Measurements from ENCODE around the gene REM2.

REM2 gene

GRCh38 chr14:22883173-22883976, at the start of gene REM2:
REM2 (plus strand) TSS chr14:22883222; CDS start chr14:22883288, 66 bp downstream.
- no peak for DNase-seq (ENCODE audit: low read depth)

GRCh38 chr14:22835505-22835904, 47.5 kb upstream of the REM2 start:
- DNase-seq (ENCODE audit: low read depth), result no peak

- no peak for DNase-seq (ENCODE audit: low read depth)
Measured at GRCh38 chr14:22836301-22837113, 46.5 kb upstream of the REM2 start, which contains the start of gene MMP14. MMP14 (plus strand) TSS chr14:22836585; CDS start chr14:22836818, 233 bp downstream.

GRCh38 chr14:22837114-22837749, 45.8 kb upstream of the REM2 start:
- no peak for DNase-seq (ENCODE audit: low read depth)

GRCh38 chr14:22837750-22838538, 45.1 kb upstream of the REM2 start:
- no peak for DNase-seq (ENCODE audit: low read depth)

- no peak for DNase-seq (ENCODE audit: low read depth)
Measured at GRCh38 chr14:22838631-22839041, 44.4 kb upstream of the REM2 start.

GRCh38 chr14:22839159-22839779, 43.8 kb upstream of the REM2 start:
- no peak for DNase-seq (ENCODE audit: low read depth)

- DNase-seq (ENCODE audit: low read depth), result no peak
Measured at GRCh38 chr14:22841311-22841710, 41.7 kb upstream of the REM2 start.

- no peak for DNase-seq (ENCODE audit: low read depth)
Measured at GRCh38 chr14:22841769-22842168, 41.3 kb upstream of the REM2 start.

GRCh38 chr14:22842211-22843122, 40.6 kb upstream of the REM2 start:
- no peak for DNase-seq (ENCODE audit: low read depth)

- DNase-seq (ENCODE audit: low read depth), result no peak
Measured at GRCh38 chr14:22843123-22843925, 39.7 kb upstream of the REM2 start.

GRCh38 chr14:22844221-22845102, 38.6 kb upstream of the REM2 start:
- no peak for DNase-seq (ENCODE audit: low read depth)

- DNase-seq (ENCODE audit: low read depth), result no peak
Measured at GRCh38 chr14:22845103-22845394, 38.0 kb upstream of the REM2 start.

- DNase-seq (ENCODE audit: low read depth), result no peak
Measured at GRCh38 chr14:22845821-22846625, 37.0 kb upstream of the REM2 start.

GRCh38 chr14:22846811-22847307, 36.2 kb upstream of the REM2 start:
- DNase-seq (ENCODE audit: low read depth), result no peak

- no peak for DNase-seq (ENCODE audit: low read depth)
Measured at GRCh38 chr14:22847661-22848341, 35.2 kb upstream of the REM2 start.
